ENCODE results near the gene LRRK2.

DNA sequence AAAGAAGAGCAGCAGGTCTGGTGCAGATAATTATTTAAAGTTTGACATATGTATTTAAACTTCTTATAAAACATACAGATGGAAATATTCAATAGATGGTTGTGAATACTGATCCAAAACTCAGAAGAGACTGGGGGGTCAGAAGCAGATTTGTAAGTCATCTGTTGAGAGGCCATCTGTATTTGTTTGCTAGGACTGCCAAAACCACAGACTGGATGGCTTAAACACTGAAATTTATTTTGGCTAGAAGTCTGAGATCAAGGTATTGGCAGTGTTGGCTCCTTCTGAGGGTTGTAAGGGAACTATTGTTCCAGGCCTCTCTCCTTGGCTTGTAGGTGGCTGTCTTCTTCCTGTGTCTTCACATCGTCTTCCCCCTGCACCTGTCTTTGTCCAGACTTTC, 153.9 kb downstream of the LRRK2 start:
- no peak for TF ChIP-seq SP1 (IDR thresholded peaks at IDR 0.05)
- TF ChIP-seq ZNF384 (IDR thresholded peaks at IDR 0.05): no peak
- TF ChIP-seq LEF1 (IDR thresholded peaks at IDR 0.05; ENCODE audit: borderline replicate concordance): no peak
- TF ChIP-seq L3MBTL2 (conservative IDR thresholded peaks at IDR 0.05): no peak
- TF ChIP-seq TARDBP (IDR thresholded peaks at IDR 0.05): no peak

All from HEK293T (cell line).